Adipocyte (in vitro differentiated cells): ENCODE measurements around the gene SELPLG.

ENCODE experiments used
- DNase-seq: peaks from one replicate; pipeline ENCODE4 v3.0.0-alpha.2; 2015; ENCODE audit warnings: low read depth
- H3K27me3 ChIP-seq: replicated peaks from 2 replicates; pipeline ENCODE4 v1.7.0; 2013; ENCODE audit warnings: mild to moderate bottlenecking, low read length, moderate library complexity; ENCODE audit not compliant: control insufficient read depth, insufficient read depth
- H3K36me3 ChIP-seq: 2 replicates; pipeline ENCODE4 v1.7.0; 2013; ENCODE audit warnings: low read length, mild to moderate bottlenecking, moderate library complexity; ENCODE audit not compliant: control insufficient read depth, insufficient read depth, severe bottlenecking
- H3K4me1 ChIP-seq: 2 replicates; pipeline ENCODE4 v1.7.0; 2013; ENCODE audit warnings: mild to moderate bottlenecking, low read length, moderate library complexity; ENCODE audit not compliant: control insufficient read depth, insufficient read depth
- H3K4me3 ChIP-seq: 2 replicates; pipeline ENCODE4 v1.7.0; 2013; ENCODE audit warnings: mild to moderate bottlenecking, low read length, moderate library complexity
- H3K9ac ChIP-seq: 2 replicates; pipeline ENCODE4 v1.7.0; 2013; ENCODE audit warnings: mild to moderate bottlenecking, low read length, moderate library complexity
- H3K9me3 ChIP-seq: 2 replicates; pipeline ENCODE4 v1.7.0; 2013; ENCODE audit warnings: mild to moderate bottlenecking, low read length, moderate library complexity; ENCODE audit not compliant: control insufficient read depth

The SELPLG gene

DNA sequence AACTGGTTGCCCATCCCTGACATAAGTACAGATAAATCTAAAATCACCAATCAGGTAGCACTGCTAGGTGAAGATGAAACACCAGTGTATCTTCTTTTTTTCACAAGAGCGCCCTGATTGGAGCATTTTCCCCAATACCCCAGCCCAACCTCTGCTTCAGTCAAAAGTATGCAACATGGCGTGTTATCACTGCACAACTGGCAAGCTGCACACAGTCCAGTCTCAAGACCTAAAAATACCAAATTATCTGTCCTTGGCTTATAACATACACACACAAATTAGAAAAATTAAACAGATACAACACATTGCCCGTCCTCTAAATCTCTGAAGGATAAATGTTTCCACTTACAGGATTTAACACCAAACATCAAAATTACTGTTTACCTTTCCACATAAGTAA, 20.2 kb upstream of the SELPLG start:
- Histone ChIP-seq H3K27me3 (no peaks in the 10 kb centered on the region), H3K36me3 (peaks cover 84% of the 10 kb centered on the region), H3K9me3 (no peaks in the 10 kb centered on the region), H3K4me1 (peaks cover 22% of the 10 kb centered on the region), H3K9ac (no peak overlapping the region), H3K4me3 (no peak overlapping the region)
- no peak for DNase-seq

DNA sequence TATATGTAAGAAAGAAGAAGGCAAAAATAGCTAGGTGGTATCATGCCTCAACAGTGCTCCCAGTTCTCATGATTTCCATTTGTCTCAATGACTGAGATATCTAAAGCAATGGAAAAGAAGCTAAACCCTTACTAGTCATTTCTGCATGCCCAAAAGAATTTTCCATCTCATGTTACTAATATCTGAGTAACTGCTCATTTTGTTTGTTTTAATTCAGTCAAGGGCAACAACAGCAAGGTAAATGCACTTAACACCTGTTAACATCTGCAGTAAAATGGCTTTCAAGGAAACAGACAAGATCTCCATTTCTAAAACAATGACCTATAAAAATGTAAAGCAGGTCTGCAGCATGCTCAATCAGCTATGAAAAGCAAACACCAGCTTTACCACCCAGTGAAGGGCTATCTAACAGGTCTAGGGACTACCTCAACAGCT, 19.4 kb upstream of the SELPLG start:
- Histone ChIP-seq H3K4me1 (peaks cover 30% of the 10 kb centered on the region), H3K36me3 (peaks cover 84% of the 10 kb centered on the region), H3K4me3 (no peak overlapping the region), H3K27me3 (no peaks in the 10 kb centered on the region), H3K9ac (no peak overlapping the region), H3K9me3 (no peaks in the 10 kb centered on the region)
- peak; percentile 32 for DNase-seq

DNA sequence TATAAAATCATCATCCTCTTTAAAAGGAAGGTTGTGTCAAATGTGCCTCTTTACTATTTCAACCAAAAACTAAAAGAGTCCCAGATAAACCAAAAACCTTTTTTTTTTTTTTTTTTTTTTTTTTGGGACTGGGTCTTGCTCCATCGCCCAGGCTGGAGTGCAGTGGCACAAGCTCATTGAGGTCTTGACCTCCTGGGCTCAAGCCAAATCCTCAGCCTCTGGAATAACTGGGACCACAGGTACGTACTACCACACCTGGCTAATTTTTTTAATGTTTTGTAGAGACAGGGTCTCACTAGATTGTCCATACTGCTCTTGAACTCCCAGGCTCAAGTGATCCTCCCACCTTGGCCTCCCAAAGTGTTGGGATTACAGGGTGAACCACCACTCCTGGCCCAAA, 16.4 kb upstream of the SELPLG start:
- Histone ChIP-seq H3K9ac (no peak overlapping the region), H3K4me3 (no peak overlapping the region), H3K9me3 (no peaks in the 10 kb centered on the region), H3K4me1 (peaks cover 37% of the 10 kb centered on the region), H3K36me3 (peaks cover 97% of the 10 kb centered on the region), H3K27me3 (no peaks in the 10 kb centered on the region)
- DNase-seq: no peak

DNA sequence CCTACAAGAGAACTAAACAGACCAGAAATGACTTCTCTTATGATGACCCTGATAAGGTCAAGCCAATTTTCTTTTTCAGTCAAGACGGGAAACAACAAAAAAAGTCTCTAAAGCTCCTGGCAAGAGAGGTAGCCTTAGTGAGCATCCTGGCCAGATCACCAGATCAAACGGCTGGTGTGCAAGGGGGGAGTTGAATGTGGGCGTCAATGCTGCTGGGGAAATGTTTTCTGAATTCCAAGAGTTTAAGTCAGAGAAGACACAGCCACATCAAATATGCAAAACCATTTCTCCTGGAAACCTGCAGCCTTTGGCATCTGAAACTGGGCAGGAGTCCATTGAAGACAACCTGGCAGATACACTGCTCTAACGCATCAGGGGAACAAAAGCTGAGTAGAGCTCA, 16.0 kb upstream of the SELPLG start:
- H3K4me3 ChIP-seq: no peak overlapping the region
- no peaks in the 10 kb centered on the region for H3K27me3 ChIP-seq
- DNase-seq: peak; percentile 77
- H3K4me1 ChIP-seq: peaks cover 39% of the 10 kb centered on the region
- peaks cover 98% of the 10 kb centered on the region for H3K36me3 ChIP-seq
- H3K9me3 ChIP-seq: no peaks in the 10 kb centered on the region
- peak overlapping the region; percentile 28 for H3K9ac ChIP-seq

DNA sequence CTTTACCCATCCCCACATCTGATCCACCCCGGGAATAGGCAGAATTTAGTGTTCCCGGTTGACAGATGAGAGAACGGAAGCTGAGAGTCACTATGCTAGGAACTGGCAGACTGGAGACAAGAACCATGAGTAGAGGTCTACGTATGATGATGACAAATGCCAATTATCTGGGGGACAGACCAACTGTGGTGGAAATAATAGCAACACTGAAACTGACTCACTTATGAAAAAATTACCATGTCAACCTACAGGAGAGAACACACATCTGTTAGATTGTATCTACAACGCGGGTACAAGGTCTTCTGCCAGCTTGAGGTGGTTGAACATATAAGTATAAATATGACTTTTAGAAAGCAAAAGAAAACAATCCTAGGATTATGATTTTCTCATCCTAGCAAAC, 15.4 kb upstream of the SELPLG start:
- Histone ChIP-seq H3K36me3 (peaks cover 98% of the 10 kb centered on the region), H3K4me3 (no peak overlapping the region), H3K9ac (no peak overlapping the region), H3K27me3 (no peaks in the 10 kb centered on the region), H3K4me1 (peaks cover 43% of the 10 kb centered on the region), H3K9me3 (no peaks in the 10 kb centered on the region)
- DNase-seq: peak; percentile 72

DNA sequence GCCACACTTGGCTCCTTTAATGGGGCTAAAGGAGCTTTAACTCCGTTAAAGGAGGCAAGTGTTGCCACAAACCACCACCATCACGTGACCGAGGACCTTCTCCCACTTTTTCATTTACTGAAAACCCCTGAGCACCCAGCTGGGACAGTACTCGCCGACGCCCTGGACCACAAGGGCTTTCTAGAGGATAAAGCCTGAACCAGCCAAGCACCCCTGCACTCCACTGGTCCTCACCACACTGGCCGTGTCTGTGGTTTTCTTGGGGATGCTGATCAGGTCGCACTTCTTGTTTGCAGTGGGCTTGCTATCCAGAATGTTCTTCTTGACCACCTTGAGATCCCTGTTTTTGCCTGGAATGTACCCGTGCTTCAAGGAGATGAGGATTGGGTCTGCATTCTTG, 14.7 kb upstream of the SELPLG start:
- H3K9ac ChIP-seq: no peak overlapping the region
- H3K36me3 ChIP-seq: peaks cover 97% of the 10 kb centered on the region
- peaks cover 50% of the 10 kb centered on the region for H3K4me1 ChIP-seq
- no peaks in the 10 kb centered on the region for H3K9me3 ChIP-seq
- no peak for DNase-seq
- no peaks in the 10 kb centered on the region for H3K27me3 ChIP-seq
- H3K4me3 ChIP-seq: no peak overlapping the region

DNA sequence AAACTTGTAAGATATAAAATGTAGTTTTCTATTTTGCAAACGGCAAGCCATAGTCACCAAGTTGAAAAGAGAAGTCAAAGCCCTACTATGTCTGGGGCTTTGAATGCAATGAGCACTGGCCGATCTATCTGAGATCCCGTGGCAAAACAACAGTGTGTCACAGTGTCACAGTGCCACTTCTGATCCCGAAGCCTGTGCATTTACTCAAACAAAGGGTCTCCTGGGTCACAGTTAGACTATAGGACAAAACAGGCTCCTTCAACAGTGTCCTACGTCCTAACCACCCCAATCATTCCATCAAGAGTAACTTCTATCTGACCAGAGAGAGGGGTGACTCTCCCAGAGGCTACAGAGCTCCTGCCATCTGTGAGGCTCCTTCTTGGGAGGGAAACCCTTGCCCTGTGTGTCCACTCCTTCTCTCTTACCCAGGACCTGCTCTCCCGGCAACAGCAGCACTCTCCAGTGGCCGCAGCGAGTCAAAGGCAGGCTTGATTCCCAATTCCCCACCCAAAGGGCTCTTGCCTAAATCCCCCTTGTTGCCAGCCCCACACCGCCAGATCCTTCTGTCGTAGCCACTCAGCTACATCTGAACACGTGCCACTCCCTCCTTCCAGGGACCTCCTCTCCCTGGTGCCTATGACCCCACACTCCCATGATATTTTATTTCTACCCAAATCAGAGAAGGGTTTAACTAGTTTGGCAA, 14.0 kb upstream of the SELPLG start:
- no peaks in the 10 kb centered on the region for H3K9me3 ChIP-seq
- H3K9ac ChIP-seq: peak overlapping the region; percentile 29
- DNase-seq: no peak
- H3K36me3 ChIP-seq: peaks cover 95% of the 10 kb centered on the region
- peaks cover 57% of the 10 kb centered on the region for H3K4me1 ChIP-seq
- no peaks in the 10 kb centered on the region for H3K27me3 ChIP-seq
- no peak overlapping the region for H3K4me3 ChIP-seq

DNA sequence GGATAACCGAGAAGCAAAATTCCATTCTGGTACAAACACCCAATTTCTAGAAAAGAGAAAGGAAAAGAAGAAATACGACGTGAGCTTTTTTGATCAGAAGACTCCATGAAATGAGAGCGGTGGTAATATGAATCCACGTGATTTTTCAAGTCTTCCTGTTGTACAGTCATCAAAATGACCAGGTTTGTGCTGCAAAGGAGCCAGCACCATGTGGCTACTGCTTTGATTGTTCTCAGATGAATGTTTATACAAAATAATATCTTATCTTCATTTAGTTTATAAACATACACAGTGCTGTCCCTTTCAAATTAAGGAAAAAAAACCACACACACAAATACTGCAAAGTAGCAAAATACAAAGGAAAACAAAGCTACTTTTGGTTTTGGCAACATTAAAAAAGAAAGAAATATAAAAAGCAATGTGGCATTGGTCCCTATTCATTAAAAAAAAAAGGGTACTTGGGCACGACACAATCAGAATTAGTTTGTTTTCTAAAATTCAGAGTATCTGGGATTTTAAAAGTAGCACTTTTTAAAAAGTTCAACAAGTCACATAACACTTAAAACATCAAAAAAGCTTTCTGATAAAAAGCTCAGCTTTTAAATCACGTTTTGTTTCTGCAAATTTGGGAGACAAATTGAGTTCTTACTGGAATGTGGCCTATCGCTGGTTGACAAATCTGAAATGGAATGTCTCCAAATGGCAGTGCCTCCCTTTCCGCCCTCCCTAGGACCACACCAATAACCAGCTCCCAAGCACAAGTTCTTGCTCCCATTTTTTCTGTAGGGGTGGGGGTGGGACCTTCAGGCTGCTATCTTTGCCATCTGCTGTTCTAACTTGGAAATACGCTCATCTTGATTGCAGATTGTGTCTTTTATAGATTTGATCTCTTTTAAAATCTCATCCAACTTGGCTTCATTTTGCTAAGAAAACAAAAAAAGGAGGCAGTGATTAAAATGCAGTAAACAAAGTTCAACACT, 13.2 kb upstream of the SELPLG start:
- Histone ChIP-seq H3K9ac (peak overlapping the region; percentile 29), H3K4me3 (no peak overlapping the region), H3K9me3 (no peaks in the 10 kb centered on the region), H3K4me1 (peaks cover 59% of the 10 kb centered on the region), H3K27me3 (no peaks in the 10 kb centered on the region), H3K36me3 (peaks cover 90% of the 10 kb centered on the region)
- DNase-seq: peak; percentile 34

DNA sequence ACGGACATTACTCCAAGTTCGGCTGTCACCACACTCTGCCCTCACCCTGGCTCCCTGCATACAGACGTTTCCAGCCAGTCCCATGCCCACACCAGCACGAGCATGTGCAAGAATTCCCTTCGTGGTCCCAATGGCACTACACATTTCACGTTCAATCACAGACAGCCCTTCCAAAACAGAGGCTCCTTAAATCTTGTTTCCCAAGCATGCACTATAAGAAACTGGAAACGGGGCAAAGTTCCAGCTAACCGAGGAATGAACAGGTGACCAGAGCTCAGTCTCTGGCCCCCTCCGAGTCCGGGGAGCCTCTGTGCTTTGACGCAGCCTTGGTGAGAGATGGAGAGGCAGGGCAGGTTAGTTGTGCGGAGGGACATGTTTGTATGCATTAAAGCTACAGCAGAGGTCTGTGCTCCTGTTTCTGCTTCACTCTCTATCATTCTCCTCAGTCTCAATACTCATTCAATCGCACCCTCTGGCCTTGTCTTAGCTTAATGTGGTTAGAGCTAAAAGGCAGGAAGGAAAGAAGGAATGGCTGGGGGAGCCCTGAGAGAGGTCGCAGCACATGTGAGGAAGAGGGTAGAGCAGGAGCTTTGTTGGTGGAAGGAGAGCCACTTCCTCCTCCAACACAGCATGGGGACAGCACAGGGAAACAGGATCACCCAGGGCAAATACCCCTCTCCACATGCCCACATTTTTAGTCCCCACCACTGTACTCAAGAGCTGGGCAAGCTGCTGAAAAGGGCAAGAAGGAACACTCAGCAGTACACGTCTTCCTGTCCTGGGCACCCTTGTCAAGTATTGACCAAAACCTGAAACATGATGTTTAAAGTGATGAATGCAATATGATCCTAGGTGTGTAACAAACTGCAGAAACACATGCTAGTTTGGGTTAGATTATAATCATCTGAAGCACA, 12.2 kb upstream of the SELPLG start:
- no peak overlapping the region for H3K9ac ChIP-seq
- no peak for DNase-seq
- H3K27me3 ChIP-seq: no peaks in the 10 kb centered on the region
- peaks cover 68% of the 10 kb centered on the region for H3K4me1 ChIP-seq
- H3K4me3 ChIP-seq: no peak overlapping the region
- H3K36me3 ChIP-seq: peaks cover 82% of the 10 kb centered on the region
- H3K9me3 ChIP-seq: no peaks in the 10 kb centered on the region

DNA sequence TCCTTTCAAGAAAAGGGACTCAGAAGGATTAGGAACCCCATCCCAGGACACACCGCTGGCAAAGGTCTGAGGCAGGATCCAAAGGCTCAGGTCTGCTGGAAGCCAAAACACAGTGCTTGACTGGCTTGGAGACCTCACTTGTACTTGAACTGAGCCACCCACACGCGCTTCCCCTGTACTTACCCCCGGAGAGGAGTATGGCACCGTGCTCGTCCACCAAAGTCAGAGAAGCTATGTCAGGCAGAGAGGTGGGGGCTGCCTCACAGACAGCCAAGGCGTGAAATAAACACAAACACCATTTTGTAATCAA, 11.1 kb upstream of the SELPLG start:
- Histone ChIP-seq H3K4me3 (no peak overlapping the region), H3K9ac (no peak overlapping the region), H3K9me3 (no peaks in the 10 kb centered on the region), H3K27me3 (no peaks in the 10 kb centered on the region), H3K4me1 (peaks cover 66% of the 10 kb centered on the region), H3K36me3 (peaks cover 77% of the 10 kb centered on the region)
- no peak for DNase-seq
